Endothelial cell of coronary artery (primary cell): ENCODE results near the gene ZNF805. TPM values are rescaled to one million over a fixed set of nuclear protein-coding genes. Genes with fewer than 3 reads are reported as not detected.

Experiments used
- total RNA-seq: library from RNA; depleted of rRNA; stranded (reverse); fragments of >200 nt; gene quantifications from 2 replicates; pipeline ENCODE4 v1.2.3, GENCODE V29; 2014

Gene ZNF805
- total RNA-seq, result 20.1 and 30.9 TPM in 2 replicates

GRCh38 chr19:57240311-57241090, at the start of gene ZNF805:
TSS of gene ZNF805 (plus strand) at chr19:57240632. CDS start at chr19:57240892, 260 bp downstream.

GRCh38 chr19:57191141-57192076, 49.0 kb upstream of the ZNF805 start, which contains the start of gene ZNF264:
TSS of gene ZNF264 (plus strand) at chr19:57191500. CDS start at chr19:57191914, 414 bp downstream.

DNA sequence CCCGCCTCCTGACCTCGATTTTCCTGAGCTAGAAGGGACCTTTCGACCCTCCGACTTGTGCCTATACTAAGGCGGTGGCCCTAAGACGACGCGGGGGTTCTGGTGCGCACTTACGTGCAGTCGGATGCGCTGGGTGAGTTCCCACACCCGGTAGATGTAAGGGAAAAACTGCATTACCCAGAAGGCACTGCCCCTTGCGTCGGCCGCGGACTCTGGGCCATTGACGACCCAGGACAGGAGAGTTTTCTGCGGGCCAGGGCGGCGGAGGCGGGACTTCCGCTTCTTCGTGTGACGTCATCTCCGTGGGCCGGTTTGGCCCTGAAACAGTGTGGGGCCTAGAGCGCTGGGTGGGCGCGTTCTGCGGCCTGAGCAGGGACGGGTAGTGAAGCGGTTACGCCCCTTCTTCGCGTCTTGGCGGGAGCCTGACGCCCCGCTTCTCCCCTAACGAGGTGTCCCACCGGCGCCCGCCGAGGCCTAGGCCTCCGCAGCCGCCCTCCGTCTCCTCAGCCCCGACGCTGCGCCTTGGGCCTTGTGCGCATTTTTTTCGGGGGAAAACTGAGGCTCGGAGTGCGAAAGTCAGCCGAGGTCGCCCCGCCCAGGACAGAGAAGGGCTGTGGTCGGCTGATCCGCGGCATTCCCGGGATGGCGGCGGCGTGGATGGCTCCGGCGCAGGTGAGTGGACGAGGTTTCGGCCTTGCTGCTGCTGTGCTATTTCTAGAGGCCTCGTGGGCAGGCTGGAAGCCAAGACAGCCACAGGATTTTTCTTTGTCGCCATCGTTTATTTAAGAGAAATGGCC, 39.9 kb downstream of the ZNF805 start, which contains the start of gene ZNF460:
Gene ZNF460, plus strand, starts transcription at position 321 of the 797 bp plus-strand sequence. Its CDS starts 322 bp downstream, at position 643.

Other genes with a start within 250 kb of the ZNF805 start
- not detected in 2 replicates for gene USP29, start 120.6 kb upstream of the ZNF805 start, total RNA-seq
- not detected in 2 replicates for gene ZIM3, start 95.4 kb upstream of the ZNF805 start, total RNA-seq
- not detected in 2 replicates for gene DUXA, start 73.1 kb upstream of the ZNF805 start, total RNA-seq
- 23.8 and 29.5 TPM in 2 replicates for gene ZNF264, start 49.1 kb upstream of the ZNF805 start, total RNA-seq
- gene AURKC, start 9.6 kb upstream of the ZNF805 start, total RNA-seq, result 0.27 and 0.66 TPM in 2 replicates
- 49.9 and 84.8 TPM in 2 replicates for gene ZNF460, start 39.9 kb downstream of the ZNF805 start, total RNA-seq
- 7.9 and 10.7 TPM in 2 replicates for gene ZNF543, start 79.8 kb downstream of the ZNF805 start, total RNA-seq
- 7.6 and 8.9 TPM in 2 replicates for gene ZNF304, start 110.6 kb downstream of the ZNF805 start, total RNA-seq
- gene TRAPPC2B, start 122.9 kb downstream of the ZNF805 start, total RNA-seq, result 6.5 and 8.8 TPM in 2 replicates
- 3.6 and 3.7 TPM in 2 replicates for gene ZNF547, start 122.9 kb downstream of the ZNF805 start, total RNA-seq
- gene ZNF548, start 149.2 kb downstream of the ZNF805 start, total RNA-seq, result 12.1 and 18.9 TPM in 2 replicates
- 9.1 and 9.5 TPM in 2 replicates for gene ZNF17, start 170.5 kb downstream of the ZNF805 start, total RNA-seq
- 10.7 and 13.4 TPM in 2 replicates for gene ZNF749, start 194.7 kb downstream of the ZNF805 start, total RNA-seq
- 0.18 and 0.56 TPM in 2 replicates for gene VN1R1, start 216.5 kb downstream of the ZNF805 start, total RNA-seq
- gene ZNF772, start 236.9 kb downstream of the ZNF805 start, total RNA-seq, result 10.2 and 18.1 TPM in 2 replicates
- gene ZNF419, start 247.1 kb downstream of the ZNF805 start, total RNA-seq, result 7.1 and 9.7 TPM in 2 replicates